Hepatocyte (in vitro differentiated cells): ENCODE data around the gene CBX2. TPM values are rescaled to one million over a fixed set of nuclear protein-coding genes. Genes with fewer than 3 reads are reported as not detected.

ENCODE experiments used
- DNase-seq: peaks from one replicate; pipeline ENCODE4 v3.0.0-alpha.2; 2016; ENCODE audit warnings: low spot score
- H2AFZ ChIP-seq: fragments of 200-600 bp; sonication (generic); 2 replicates; pipeline ENCODE4 v1.6.0; 2016; ENCODE audit warnings: antibody characterized with exemption, mild to moderate bottlenecking
- H3K27ac ChIP-seq: fragments of 200-600 bp; sonication (generic); 2 replicates; pipeline ENCODE4 v1.5.1; 2016; ENCODE audit warnings: mild to moderate bottlenecking
- H3K27me3 ChIP-seq: fragments of 200-600 bp; sonication (generic); 2 replicates; pipeline ENCODE4 v1.6.1; 2016
- H3K36me3 ChIP-seq: fragments of 200-600 bp; sonication (generic); replicated peaks from 2 replicates; pipeline ENCODE4 v1.5.1; 2016; ENCODE audit warnings: low read depth; ENCODE audit not compliant: insufficient read depth
- H3K4me1 ChIP-seq: fragments of 200-600 bp; sonication (generic); 2 replicates; pipeline ENCODE4 v1.5.1; 2016; ENCODE audit warnings: mild to moderate bottlenecking, moderate library complexity; ENCODE audit not compliant: insufficient read depth
- H3K4me2 ChIP-seq: fragments of 200-600 bp; sonication (generic); 2 replicates; pipeline ENCODE4 v1.6.0; 2016
- H3K4me3 ChIP-seq: fragments of 200-600 bp; sonication (generic); 2 replicates; pipeline ENCODE4 v1.5.1; 2016; ENCODE audit warnings: mild to moderate bottlenecking
- H3K79me2 ChIP-seq: fragments of 200-600 bp; sonication (generic); 2 replicates; pipeline ENCODE4 v1.6.0; 2017; ENCODE audit warnings: mild to moderate bottlenecking
- H3K9me2 ChIP-seq: fragments of 200-600 bp; sonication (generic); replicated peaks from 2 replicates; pipeline ENCODE4 v1.6.0; 2017; ENCODE audit warnings: mild to moderate bottlenecking; ENCODE audit not compliant: insufficient read depth
- H3K9me3 ChIP-seq: fragments of 200-600 bp; sonication (generic); 2 replicates; pipeline ENCODE4 v1.5.1; 2016; ENCODE audit warnings: low read depth, mild to moderate bottlenecking
- H4K20me1 ChIP-seq: fragments of 200-600 bp; sonication (generic); 2 replicates; pipeline ENCODE4 v1.6.0; 2016; ENCODE audit warnings: mild to moderate bottlenecking; ENCODE audit not compliant: insufficient read depth, poor library complexity, severe bottlenecking
- CTCF ChIP-seq: fragments of 200-600 bp; sonication (generic); IDR thresholded peaks from 2 replicates; pipeline ENCODE4 v1.5.1; 2016; ENCODE audit warnings: antibody characterized with exemption, mild to moderate bottlenecking; ENCODE audit not compliant: poor library complexity
- EZH2 ChIP-seq: fragments of 200-600 bp; sonication (generic); IDR thresholded peaks from 2 replicates; pipeline ENCODE4 v1.6.1; 2016; ENCODE audit warnings: antibody characterized with exemption, mild to moderate bottlenecking, borderline replicate concordance
- EZH2phosphoT487 ChIP-seq: fragments of 200-600 bp; sonication (generic); IDR thresholded peaks from one replicate; pipeline ENCODE4 v1.6.1; 2018; ENCODE audit warnings: antibody characterized with exemption, mild to moderate bottlenecking, low read depth, moderate library complexity; ENCODE audit not compliant: unreplicated experiment, severe bottlenecking
- WGBS: methylation state at CpG from one replicate; pipeline ENCODE4 v1.1.6; 2016; ENCODE audit warnings: low lambda C conversion rate; ENCODE audit errors: missing lambda C conversion rate; 5-methylcytosine and 5-hydroxymethylcytosine counted together
- polyA plus RNA-seq: library from polyadenylated mRNA; unstranded; fragments of >200 nt; fragmentation: Nextera tagmentation; extraction: Ambion mirVana; gene quantifications from 2 replicates; pipeline ENCODE4 v1.2.1, GENCODE V29; 2016
- total RNA-seq: library from RNA; depleted of rRNA; stranded (reverse); fragments of >200 nt; gene quantifications from 2 replicates; pipeline ENCODE4 v1.2.3, GENCODE V29; 2014

The CBX2 gene
- total and polyA plus RNA-seq, 2 experiments from 2014 or later, result 11.6 to 16.3 TPM

- H3K9me2 ChIP-seq, result no peaks in the 10 kb centered on the region
- TF ChIP-seq EZH2, result peak; percentile 81
- TF ChIP-seq CTCF, result no peak
- TF ChIP-seq EZH2phosphoT487, result no peak
- H3K27ac ChIP-seq, result no peak overlapping the region
- H2AFZ ChIP-seq, result no peak overlapping the region
- no peaks in the 10 kb centered on the region for H3K36me3 ChIP-seq
- no peak overlapping the region for H3K4me3 ChIP-seq
- H3K27me3 ChIP-seq, result peaks cover 67% of the 10 kb centered on the region
- no peaks in the 10 kb centered on the region for H3K9me3 ChIP-seq
- H3K4me1 ChIP-seq, result peaks cover 41% of the 10 kb centered on the region
- no peak for DNase-seq
- H3K4me2 ChIP-seq, result peak overlapping the region; percentile 83
- whole genome bisulfite sequencing, result 7% methylated on average over 61 of the region's 68 CpGs
- H3K79me2 ChIP-seq, result peaks cover 17% of the 10 kb centered on the region
- peaks cover 3% of the 10 kb centered on the region for H4K20me1 ChIP-seq
Observed at GRCh38 chr17:79790805-79791734, 13.1 kb downstream of the CBX2 start.

- Histone ChIP-seq H3K4me3 (no peak overlapping the region), H2AFZ (no peak overlapping the region), H3K27me3 (peaks cover 65% of the 10 kb centered on the region), H3K4me2 (peak overlapping the region; percentile 83), H3K9me2 (no peaks in the 10 kb centered on the region), H3K36me3 (no peaks in the 10 kb centered on the region), H3K4me1 (peaks cover 43% of the 10 kb centered on the region), H3K9me3 (no peaks in the 10 kb centered on the region), H3K27ac (no peak overlapping the region), H4K20me1 (peaks cover 3% of the 10 kb centered on the region), H3K79me2 (peaks cover 21% of the 10 kb centered on the region)
- no peak for DNase-seq
- WGBS, result 8% methylated on average over 25 of the region's 26 CpGs
- TF ChIP-seq EZH2, result peak; percentile 91
- no peak for TF ChIP-seq EZH2phosphoT487
- TF ChIP-seq CTCF, result no peak
Observed at GRCh38 chr17:79791735-79792161, 13.8 kb downstream of the CBX2 start.

GRCh38 chr17:79792341-79792871 is 14.5 kb downstream of the CBX2 start:
- no peak for TF ChIP-seq CTCF
- TF ChIP-seq EZH2, result peak; percentile 6
- peak; percentile 45 for TF ChIP-seq EZH2phosphoT487
- Histone ChIP-seq H3K4me3 (no peak overlapping the region), H3K9me2 (no peaks in the 10 kb centered on the region), H2AFZ (no peak overlapping the region), H3K79me2 (peaks cover 21% of the 10 kb centered on the region), H3K4me1 (peaks cover 43% of the 10 kb centered on the region), H4K20me1 (peaks cover 3% of the 10 kb centered on the region), H3K9me3 (no peaks in the 10 kb centered on the region), H3K36me3 (no peaks in the 10 kb centered on the region), H3K27me3 (peaks cover 60% of the 10 kb centered on the region), H3K4me2 (peak overlapping the region; percentile 83), H3K27ac (peak overlapping the region; percentile 77)
- no peak for DNase-seq
- 8% methylated on average over 22 of the region's 22 CpGs for WGBS
